IMR-90 (cell line): ENCODE measurements around the gene HOXA13. TPM values are rescaled to one million over a fixed set of nuclear protein-coding genes. Genes with fewer than 3 reads are reported as not detected.

Source experiments
- ATAC-seq: fragments of 200-7000 bp; cut with Tn5 transposase; 2 replicates; pipeline ENCODE4 v1.9.1; 2020; ENCODE audit warnings: low read depth, mild to moderate bottlenecking, moderate library complexity
- BruUV-seq: library from RNA; stranded (reverse); fragments of 400-500 nt; replicated peaks from 2 replicates; lab custom pipeline; 2021; lab: Mats Ljungman, UMichigan
- CTCF ChIA-PET: fragments of 300-600 bp; formaldehyde crosslinking; extraction: SDS; loops from one replicate; lab custom pipeline; 2021; ENCODE audit warnings: antibody characterized with exemption; lab: Yijun Ruan, JAX
- POLR2A ChIA-PET: fragments of 300-600 bp; sonication (Branson Sonifier 250); formaldehyde crosslinking; loops from one replicate; lab custom pipeline; 2022; ENCODE audit warnings: antibody characterized with exemption; ENCODE audit not compliant: unreplicated experiment; lab: Charles Lee
- DNase-seq: peaks from one replicate; pipeline ENCODE4 v3.0.0; 2013
- H2AFZ ChIP-seq: replicated peaks from 2 replicates; pipeline ENCODE3; 2013; ENCODE audit warnings: low read length, mild to moderate bottlenecking; ENCODE audit not compliant: poor library complexity
- H2AK5ac ChIP-seq: 2 replicates; pipeline ENCODE4 v1.6.1; 2013; ENCODE audit warnings: low read depth, low read length, inconsistent platforms
- H2AK9ac ChIP-seq: replicated peaks from 2 replicates; pipeline ENCODE3; 2013; ENCODE audit warnings: mild to moderate bottlenecking, low read depth, low read length, moderate library complexity; ENCODE audit not compliant: poor library complexity
- H2BK120ac ChIP-seq: 2 replicates; pipeline ENCODE4 v1.6.1; 2013; ENCODE audit warnings: low read depth, low read length, inconsistent platforms
- H2BK15ac ChIP-seq: 3 replicates; pipeline ENCODE4 v1.6.1; 2013; ENCODE audit warnings: low read depth, low read length, inconsistent platforms
- H2BK20ac ChIP-seq: 2 replicates; pipeline ENCODE4 v1.6.1; 2013; ENCODE audit warnings: low read depth, mild to moderate bottlenecking, inconsistent platforms, low read length, moderate library complexity
- H2BK5ac ChIP-seq: 2 replicates; pipeline ENCODE4 v1.6.1; 2013; ENCODE audit warnings: mild to moderate bottlenecking, low read depth, low read length, inconsistent platforms; ENCODE audit not compliant: poor library complexity, severe bottlenecking
- H3K14ac ChIP-seq: replicated peaks from 2 replicates; pipeline ENCODE4 v1.6.1; 2013; ENCODE audit warnings: low read depth, low read length, inconsistent platforms
- H3K18ac ChIP-seq: 2 replicates; pipeline ENCODE4 v1.6.1; 2013; ENCODE audit warnings: low read depth, low read length, control low read depth
- H3K23ac ChIP-seq: 2 replicates; pipeline ENCODE4 v1.6.1; 2013; ENCODE audit warnings: low read depth, low read length, inconsistent platforms
- H3K27ac ChIP-seq: 2 replicates; pipeline ENCODE4 v1.5.1; 2013; ENCODE audit warnings: mild to moderate bottlenecking, control low read depth, low read length; ENCODE audit not compliant: insufficient read depth
- H3K27me3 ChIP-seq: 2 replicates; pipeline ENCODE4 v1.6.1; 2013; ENCODE audit warnings: low read length; ENCODE audit not compliant: control insufficient read depth, insufficient read depth
- H3K36me3 ChIP-seq: 2 replicates; pipeline ENCODE4 v1.6.1; 2013; ENCODE audit warnings: low read length, mixed read lengths; ENCODE audit not compliant: control insufficient read depth, insufficient read depth
- H3K4ac ChIP-seq: 2 replicates; pipeline ENCODE4 v1.6.1; 2013; ENCODE audit warnings: low read depth, low read length, inconsistent platforms
- H3K4me1 ChIP-seq: 2 replicates; pipeline ENCODE4 v1.6.1; 2013; ENCODE audit warnings: low read length, mixed read lengths; ENCODE audit not compliant: control insufficient read depth, insufficient read depth
- H3K4me2 ChIP-seq: 2 replicates; pipeline ENCODE4 v1.6.1; 2013; ENCODE audit warnings: low read depth, mild to moderate bottlenecking, control low read depth, low read length, moderate library complexity
- H3K4me3 ChIP-seq: 2 replicates; pipeline ENCODE4 v1.5.1; 2013; ENCODE audit warnings: low read depth, mild to moderate bottlenecking, control low read depth, low read length, moderate library complexity; ENCODE audit not compliant: insufficient read depth
- H3K56ac ChIP-seq: 2 replicates; pipeline ENCODE4 v1.6.1; 2013; ENCODE audit warnings: low read length, inconsistent platforms; ENCODE audit not compliant: insufficient read depth; ENCODE audit errors: extremely low read depth
- H3K79me1 ChIP-seq, 2 experiments: 2 replicates each; pipeline ENCODE4 v1.6.1; 2013; ENCODE audit warnings: low read length in 2 of 2, inconsistent platforms in 1 of 2, low read depth in 1 of 2
- H3K9ac ChIP-seq: 2 replicates; pipeline ENCODE4 v1.6.1; 2013; ENCODE audit warnings: low read depth, low read length, control low read depth
- H3K9me1 ChIP-seq: 2 replicates; pipeline ENCODE4 v1.6.1; 2013; ENCODE audit warnings: low read length, inconsistent platforms; ENCODE audit not compliant: insufficient read depth
- H3K9me3 ChIP-seq: 2 replicates; pipeline ENCODE4 v1.6.1; 2013; ENCODE audit warnings: low read length; ENCODE audit not compliant: control insufficient read depth, insufficient read depth
- H4K20me1 ChIP-seq: 2 replicates; pipeline ENCODE4 v1.6.1; 2013; ENCODE audit warnings: low read length, inconsistent platforms; ENCODE audit not compliant: insufficient read depth
- H4K5ac ChIP-seq: 2 replicates; pipeline ENCODE4 v1.6.1; 2013; ENCODE audit warnings: mild to moderate bottlenecking, low read depth, low read length, control low read depth
- H4K8ac ChIP-seq, 2 experiments: 2 replicates each; pipeline ENCODE4 v1.6.1; 2013; ENCODE audit warnings: low read depth in 2 of 2, low read length in 2 of 2, control low read depth in 1 of 2, inconsistent platforms in 1 of 2
- H4K91ac ChIP-seq: 2 replicates; pipeline ENCODE4 v1.6.1; 2013; ENCODE audit warnings: low read depth, low read length, inconsistent platforms; ENCODE audit not compliant: insufficient read depth
- BHLHE40 ChIP-seq: fragments of 150-350 bp; IDR thresholded peaks from 2 replicates; pipeline ENCODE4 v1.6.1; 2016; ENCODE audit warnings: mild to moderate bottlenecking, low read depth, low read length
- CEBPB ChIP-seq: IDR thresholded peaks from 2 replicates; pipeline ENCODE4 v1.6.1; 2012; ENCODE audit warnings: low read depth, low read length, improper control_type of control experiment
- CHD1 ChIP-seq: IDR thresholded peaks from 2 replicates; pipeline ENCODE4 v1.6.1; 2012; ENCODE audit warnings: low read depth, low read length, improper control_type of control experiment
- CTCF ChIP-seq: conservative IDR thresholded peaks from 2 replicates; pipeline ENCODE4 v1.5.1; 2012; ENCODE audit warnings: mild to moderate bottlenecking, low read depth, low read length, improper control_type of control experiment
- ELK1 ChIP-seq: fragments of 150-350 bp; IDR thresholded peaks from 2 replicates; pipeline ENCODE4 v1.6.1; 2016; ENCODE audit warnings: low read depth, mild to moderate bottlenecking, low read length, moderate library complexity, borderline replicate concordance
- FOS ChIP-seq: fragments of 150-350 bp; IDR thresholded peaks from 2 replicates; pipeline ENCODE4 v1.6.1; 2016; ENCODE audit warnings: low read depth, low read length
- MAFK ChIP-seq: IDR thresholded peaks from 2 replicates; pipeline ENCODE4 v1.6.1; 2012; ENCODE audit warnings: low read depth, low read length, improper control_type of control experiment
- MXI1 ChIP-seq: IDR thresholded peaks from 2 replicates; pipeline ENCODE4 v1.6.1; 2012; ENCODE audit warnings: low read depth, mild to moderate bottlenecking, low read length, moderate library complexity, borderline replicate concordance
- NFE2L2 ChIP-seq: fragments of 150-350 bp; IDR thresholded peaks from 2 replicates; pipeline ENCODE4 v1.6.1; 2016; ENCODE audit warnings: low read depth, mild to moderate bottlenecking, low read length
- POLR2A ChIP-seq: IDR thresholded peaks from 2 replicates; pipeline ENCODE4 v1.6.1; 2012; ENCODE audit warnings: mild to moderate bottlenecking, low read depth, low read length
- RAD21 ChIP-seq: IDR thresholded peaks from 2 replicates; pipeline ENCODE4 v1.6.1; 2012; ENCODE audit warnings: low read length, improper control_type of control experiment
- RCOR1 ChIP-seq: IDR thresholded peaks from 2 replicates; pipeline ENCODE4 v1.6.1; 2012; ENCODE audit warnings: mild to moderate bottlenecking, low read length, improper control_type of control experiment; ENCODE audit not compliant: insufficient replicate concordance
- RFX5 ChIP-seq: IDR thresholded peaks from 2 replicates; pipeline ENCODE4 v1.8.0; 2012; ENCODE audit warnings: low read depth, mild to moderate bottlenecking, low read length, moderate library complexity
- SMC3 ChIP-seq: fragments of 150-350 bp; IDR thresholded peaks from 2 replicates; pipeline ENCODE4 v1.6.1; 2016; ENCODE audit warnings: low read depth, mild to moderate bottlenecking, antibody characterized with exemption, low read length, moderate library complexity
- USF2 ChIP-seq: fragments of 150-350 bp; IDR thresholded peaks from 2 replicates; pipeline ENCODE4 v1.6.1; 2017; ENCODE audit warnings: mild to moderate bottlenecking, antibody characterized with exemption, low read length, low read depth
- WGBS, 2 experiments: methylation state at CpG; one replicate each; pipeline versions ENCODE4 v1.1.5 to v1.1.7; 2013; ENCODE audit warnings: missing lambda C conversion rate in 2 of 2; ENCODE audit not compliant: insufficient read length in 1 of 2; ENCODE audit errors: extremely low coverage in 2 of 2; 5-methylcytosine and 5-hydroxymethylcytosine counted together
- dilution Hi-C: fragments of 300-500 bp; cut with HindIII; formaldehyde crosslinking; loops from one replicate; pipeline ENCODE4 v1.14.3; 2018; ENCODE audit warnings: low sequenced_read_pairs; ENCODE audit not compliant: unreplicated experiment
- in situ Hi-C: fragments of 300-500 bp; cut with MboI; formaldehyde crosslinking; loops from 3 replicates; pipeline ENCODE4 v1.14.3; 2019; ENCODE audit warnings: low sequenced_read_pairs, inconsistent platforms, mixed read lengths
- intact Hi-C: fragments of 100-400 bp; cut with micrococcal nuclease; formaldehyde crosslinking; loops from 2 replicates; pipeline ENCODE4 v1.10.0; 2022
- polyA plus RNA-seq, 3 experiments: library from polyadenylated mRNA; depleted of rRNA; stranded (reverse); fragments of >200 nt; gene quantifications; 2 replicates each; pipeline ENCODE4 v1.2.3, GENCODE V29; 2012; ENCODE audit warnings: low replicate concordance in 1 of 3
- total RNA-seq: library from RNA; depleted of rRNA; stranded (reverse); fragments of >200 nt; gene quantifications from 2 replicates; pipeline ENCODE4 v1.2.3, GENCODE V29; 2012

HOXA13 gene
- total and polyA plus RNA-seq, 2 of the 4 experiments (the other 2 are of a cell fraction) = not detected

GRCh38 chr7:27169658-27170425 is 30.0 kb downstream of the HOXA13 start:
- Histone ChIP-seq H3K56ac (no peak overlapping the region), H2AFZ (peak overlapping the region; percentile 28), H3K9me3 (peaks cover 28% of the 10 kb centered on the region), H3K18ac (no peak overlapping the region), H3K14ac (no peak overlapping the region), H3K79me1 (no peaks in the 10 kb centered on the region), H2BK15ac (no peak overlapping the region), H3K4me1 (no peaks in the 10 kb centered on the region), H2BK5ac (no peak overlapping the region), H2AK5ac (no peak overlapping the region), H3K4me3 (no peak overlapping the region), H3K9ac (no peak overlapping the region), H3K9me1 (no peaks in the 10 kb centered on the region), H2AK9ac (no peak overlapping the region), H3K36me3 (no peaks in the 10 kb centered on the region), H2BK20ac (no peak overlapping the region), H4K8ac (no peak overlapping the region), H3K4me2 (no peak overlapping the region), H3K23ac (no peak overlapping the region), H3K4ac (no peak overlapping the region), H3K27me3 (peaks cover 95% of the 10 kb centered on the region), H2BK120ac (no peak overlapping the region), H4K20me1 (peaks cover 16% of the 10 kb centered on the region; the same call in 1 of the 2 replicates), H3K27ac (no peak overlapping the region), H4K91ac (no peak overlapping the region), H4K5ac (no peak overlapping the region)
- WGBS, 2 experiments = 10% methylated on average over 14 of the region's 46 CpGs; no CpG with 5 or more reads in 1 of the 2 experiments
- no peak for DNase-seq
- TF ChIP-seq RCOR1 (no peak), MXI1 (no peak), CTCF (no peak), FOS (no peak), POLR2A (no peak), USF2 (no peak), RAD21 (no peak), SMC3 (no peak), ELK1 (no peak), MAFK (no peak), BHLHE40 (no peak), RFX5 (no peak), CEBPB (no peak), CHD1 (no peak), NFE2L2 (no peak)
- dilution Hi-C loops = no loop called here
- CTCF ChIA-PET = interaction anchor here (0.6 to 1.1 kb wide), 2 partner anchors 9 to 80 kb away, joined by 3 read pairs; no protein-coding TSS in a partner anchor
- POLR2A ChIA-PET = no interaction called here
- in situ Hi-C loops = no loop called here
- intact Hi-C loops = loop anchor here (10.0 kb wide), 1 partner anchor 1915 kb away; no protein-coding TSS in a partner anchor
- BruUV-seq = no TSS peak
- ATAC-seq = no peak
